HEK293 (cell line): ENCODE measurements around the gene RAD23B.

ENCODE experiments used
- CTCF ChIA-PET: fragments of 350-600 bp; formaldehyde crosslinking; extraction: SDS; loops from one replicate; lab custom pipeline; 2021; ENCODE audit warnings: antibody characterized with exemption; lab: Yijun Ruan, JAX
- POLR2A ChIA-PET: fragments of 300-600 bp; formaldehyde crosslinking; extraction: SDS; loops from one replicate; lab custom pipeline; 2020; ENCODE audit warnings: antibody characterized with exemption, inconsistent platforms; lab: Yijun Ruan, JAX
- H3K27ac ChIP-seq: fragments of 200-500 bp; sonication (Bioruptor generic); 2 replicates; pipeline ENCODE4 v1.5.1; 2014; ENCODE audit warnings: low read depth, low read length, control low read depth, inconsistent platforms; ENCODE audit errors: extremely low read depth
- H3K36me3 ChIP-seq, 2 experiments: fragments of 200-500 bp in 1 of 2; sonication (Bioruptor generic) in 1 of 2; 1 replicate in 1 of 2; 2 replicates in 1 of 2; pipeline ENCODE4 v1.5.1; 2014 to 2017; ENCODE audit warnings: inconsistent platforms in 2 of 2, low read length in 2 of 2; ENCODE audit not compliant: control insufficient read depth in 2 of 2, insufficient read depth in 1 of 2
- H3K4me1 ChIP-seq: fragments of 200-500 bp; sonication (Bioruptor generic); 2 replicates; pipeline ENCODE4 v1.5.1; 2014; ENCODE audit warnings: mild to moderate bottlenecking, low read length, inconsistent platforms; ENCODE audit not compliant: control insufficient read depth, insufficient read depth
- H3K4me3 ChIP-seq: 2 replicates; pipeline ENCODE4 v1.5.1; 2011; ENCODE audit warnings: low read depth, mild to moderate bottlenecking, control low read depth, low read length, moderate library complexity
- H3K9me3 ChIP-seq: fragments of 200-500 bp; sonication (Bioruptor generic); 2 replicates; pipeline ENCODE4 v1.5.1; 2014; ENCODE audit warnings: low read depth, low read length, inconsistent platforms; ENCODE audit not compliant: control insufficient read depth, insufficient read depth
- INSM2 ChIP-seq: fragments of 450-650 bp; formaldehyde crosslinking; IDR thresholded peaks from 2 replicates; pipeline ENCODE4 v1.5.1; 2016; ENCODE audit warnings: missing biosample characterization, missing genetic modification characterization
- KLF10 ChIP-seq: fragments of 450-650 bp; IDR thresholded peaks from 2 replicates; pipeline ENCODE4 v1.5.1; 2018; ENCODE audit warnings: missing biosample characterization, mild to moderate bottlenecking, missing genetic modification characterization
- MEIS1 ChIP-seq: sonication (generic); formaldehyde crosslinking; IDR thresholded peaks from 2 replicates; pipeline ENCODE4 v1.8.1; 2022; ENCODE audit warnings: missing genetic modification reagents, mild to moderate bottlenecking, borderline replicate concordance
- MZF1 ChIP-seq: fragments of 450-650 bp; formaldehyde crosslinking; IDR thresholded peaks from 2 replicates; pipeline ENCODE4 v1.5.1; 2017; ENCODE audit warnings: missing biosample characterization, missing genetic modification characterization, borderline replicate concordance
- ZBTB21 ChIP-seq: fragments of 450-650 bp; formaldehyde crosslinking; IDR thresholded peaks from 2 replicates; pipeline ENCODE4 v1.5.1; 2017; ENCODE audit warnings: missing biosample characterization, missing genetic modification characterization
- ZBTB49 ChIP-seq: fragments of 450-650 bp; formaldehyde crosslinking; IDR thresholded peaks from 2 replicates; pipeline ENCODE4 v1.5.1; 2016; ENCODE audit warnings: missing biosample characterization, missing genetic modification characterization, low read depth
- ZBTB6 ChIP-seq: fragments of 450-650 bp; formaldehyde crosslinking; IDR thresholded peaks from 2 replicates; pipeline ENCODE4 v1.5.1; 2017; ENCODE audit warnings: missing biosample characterization, missing genetic modification characterization
- ZFP37 ChIP-seq: fragments of 450-650 bp; formaldehyde crosslinking; IDR thresholded peaks from 2 replicates; pipeline ENCODE4 v1.5.1; 2016; ENCODE audit warnings: missing biosample characterization, missing genetic modification characterization
- ZNF112 ChIP-seq: fragments of 450-650 bp; formaldehyde crosslinking; IDR thresholded peaks from 2 replicates; pipeline ENCODE4 v1.5.0; 2017; ENCODE audit warnings: missing biosample characterization, missing genetic modification characterization
- ZNF19 ChIP-seq: fragments of 450-650 bp; formaldehyde crosslinking; IDR thresholded peaks from 2 replicates; pipeline ENCODE4; 2016; ENCODE audit warnings: missing biosample characterization, missing genetic modification characterization, low read depth
- ZNF274 ChIP-seq, 2 experiments: fragments of 200-500 bp in 1 of 2; fragments of 450-650 bp in 1 of 2; sonication (Bioruptor generic) in 1 of 2; formaldehyde crosslinking in 1 of 2; IDR thresholded peaks; 2 replicates each; pipeline versions ENCODE4 v1.5.1 to v1.6.1; 2014 to 2016; ENCODE audit warnings: borderline replicate concordance in 1 of 2, inconsistent platforms in 1 of 2, low read length in 1 of 2, missing biosample characterization in 1 of 2, missing genetic modification characterization in 1 of 2
- ZNF324 ChIP-seq: fragments of 450-650 bp; formaldehyde crosslinking; IDR thresholded peaks from 2 replicates; pipeline ENCODE4 v1.5.1; 2016; ENCODE audit warnings: missing biosample characterization, missing genetic modification characterization
- ZNF335 ChIP-seq: fragments of 450-650 bp; formaldehyde crosslinking; conservative IDR thresholded peaks from 2 replicates; pipeline ENCODE4 v1.5.1; 2016; ENCODE audit warnings: missing biosample characterization, missing genetic modification characterization
- ZNF341 ChIP-seq: fragments of 450-650 bp; formaldehyde crosslinking; IDR thresholded peaks from 2 replicates; pipeline ENCODE4; 2016; ENCODE audit warnings: low read depth, missing biosample characterization, missing genetic modification characterization
- ZNF423 ChIP-seq: fragments of 450-650 bp; formaldehyde crosslinking; IDR thresholded peaks from 2 replicates; pipeline ENCODE4 v1.5.1; 2016; ENCODE audit warnings: missing biosample characterization, missing genetic modification characterization
- ZNF501 ChIP-seq: fragments of 450-650 bp; formaldehyde crosslinking; IDR thresholded peaks from 2 replicates; pipeline ENCODE4 v1.5.1; 2016; ENCODE audit warnings: missing biosample characterization, missing genetic modification characterization
- ZNF560 ChIP-seq: fragments of 450-650 bp; formaldehyde crosslinking; IDR thresholded peaks from 2 replicates; pipeline ENCODE4 v1.5.1; 2017; ENCODE audit warnings: missing biosample characterization, missing genetic modification characterization, borderline replicate concordance
- ZNF596 ChIP-seq: fragments of 450-650 bp; IDR thresholded peaks from 2 replicates; pipeline ENCODE4 v1.5.0; 2018; ENCODE audit warnings: missing biosample characterization, mild to moderate bottlenecking, missing genetic modification characterization, moderate library complexity
- ZNF623 ChIP-seq: fragments of 450-650 bp; formaldehyde crosslinking; IDR thresholded peaks from 2 replicates; pipeline ENCODE4 v1.5.1; 2016; ENCODE audit warnings: missing biosample characterization, missing genetic modification characterization
- ZNF626 ChIP-seq: fragments of 450-650 bp; sonication (Bioruptor Pico); formaldehyde crosslinking; IDR thresholded peaks from 2 replicates; pipeline ENCODE4 v1.5.1; 2018; ENCODE audit warnings: missing biosample characterization, missing genetic modification characterization, inconsistent platforms
- ZNF660 ChIP-seq: fragments of 450-650 bp; IDR thresholded peaks from 2 replicates; pipeline ENCODE4 v1.5.1; 2018; ENCODE audit warnings: missing biosample characterization, mild to moderate bottlenecking, missing genetic modification characterization
- ZSCAN4 ChIP-seq: fragments of 450-650 bp; formaldehyde crosslinking; IDR thresholded peaks from 2 replicates; pipeline ENCODE4 v1.5.1; 2017; ENCODE audit warnings: missing biosample characterization, missing genetic modification characterization

The RAD23B gene

GRCh38 chr9:107345327-107345726 is 62.2 kb downstream of the RAD23B start:
- Histone ChIP-seq H3K27ac (no peak overlapping the region), H3K4me1 (no peaks in the 10 kb centered on the region), H3K36me3 (peaks cover 0 to 2% of the 10 kb centered on the region in 2 experiments; a peak in 1 of 3 replicates), H3K9me3 (no peaks in the 10 kb centered on the region), H3K4me3 (no peak overlapping the region)
- TF ChIP-seq ZNF596 (tag by site-specific recombination) (no peak), ZNF19 (tag by site-specific recombination) (no peak), ZNF501 (tag by site-specific recombination) (no peak), ZNF335 (tag by site-specific recombination) (no peak), ZSCAN4 (tag by site-specific recombination) (no peak), INSM2 (tag by site-specific recombination) (no peak), KLF10 (tag by site-specific recombination) (no peak), ZFP37 (no peak), ZNF423 (tag by site-specific recombination) (no peak), MZF1 (no peak), ZNF623 (tag by site-specific recombination) (no peak), ZNF560 (no peak), ZNF626 (no peak), ZBTB6 (no peak), ZNF324 (tag by site-specific recombination) (no peak), ZNF660 (tag by site-specific recombination) (no peak), ZNF274 (IDR thresholded peaks at IDR 0.05; ENCODE audit: low read length) (no peak), ZNF274 (tag by site-specific recombination; IDR thresholded peaks at IDR 0.05; ENCODE audit: borderline replicate concordance) (no peak), ZNF112 (tag by site-specific recombination) (no peak), ZNF341 (no peak)
- CTCF ChIA-PET = interaction anchor here (1.3 kb wide), 1 partner anchor 11 kb away, joined by 4 read pairs; no protein-coding TSS in a partner anchor
- POLR2A ChIA-PET = no interaction called here

GRCh38 chr9:107348836-107349235 is 65.8 kb downstream of the RAD23B start:
- no peaks in the 10 kb centered on the region for H3K4me1 ChIP-seq
- TF ChIP-seq MEIS1 (CRISPR knock-in tag) (no peak), ZBTB21 (tag by site-specific recombination) (no peak), ZBTB49 (no peak)
- TF ChIP-seq, all 188 proteins: peak for 0
- no peak overlapping the region for H3K4me3 ChIP-seq
- H3K27ac ChIP-seq = no peak overlapping the region
- no peaks in the 10 kb centered on the region for H3K36me3 ChIP-seq
- POLR2A ChIA-PET = no interaction called here
- CTCF ChIA-PET = interaction anchor here (2.4 kb wide), 1 partner anchor 8 kb away, joined by 17 read pairs; no protein-coding TSS in a partner anchor
- H3K9me3 ChIP-seq = no peaks in the 10 kb centered on the region
